ENCODE measurements around the gene GTF3C2. TPM values are rescaled to one million over a fixed set of nuclear protein-coding genes. Genes with fewer than 3 reads are reported as not detected.

Gene GTF3C2
- total and polyA plus RNA-seq, 9 of the 15 experiments (the other 6 are each of a cell fraction or from before 2014, with no cell fraction given), result 35.5 to 96.8 (median 53.0) TPM

GRCh38 chr2:27356382-27357181 is at the start of gene GTF3C2 (continued):
- TF ChIP-seq MAX (CRISPR knock-in tag; IDR thresholded peaks at IDR 0.05) (peak; percentile 91), ZNF592 (IDR thresholded peaks at IDR 0.05) (peak; percentile 77), POLR2H (tag; IDR thresholded peaks at IDR 0.05; ENCODE audit: low read depth) (0 out of 2 replicates have a peak, but pooled peaks have one; percentile 49), ZNF511 (CRISPR knock-in tag; IDR thresholded peaks at IDR 0.05) (peak; percentile 12), ZNF830 (CRISPR knock-in tag; IDR thresholded peaks at IDR 0.05) (peak; percentile 61; the same call in 1 of the 2 replicates), HNRNPLL (IDR thresholded peaks at IDR 0.05; ENCODE audit: low read depth, low read length, poor library complexity, severe bottlenecking) (peak; percentile 99), ZBTB43 (CRISPR knock-in tag; IDR thresholded peaks at IDR 0.05) (no peak), MXI1 (IDR thresholded peaks at IDR 0.05; ENCODE audit: low read depth, low read length) (peak; percentile 91), MAFF (IDR thresholded peaks at IDR 0.05; ENCODE audit: low read length) (no peak), ESRRA (IDR thresholded peaks at IDR 0.05; ENCODE audit: borderline replicate concordance, low read depth) (peak; percentile 34; the same call in 1 of the 2 replicates), ARID4B (CRISPR knock-in tag; IDR thresholded peaks at IDR 0.05) (peak; percentile 82), BMI1 (IDR thresholded peaks at IDR 0.05; ENCODE audit: low read length) (0 out of 2 replicates have a peak, but pooled peaks have one; percentile 38), EWSR1 (IDR thresholded peaks at IDR 0.05; ENCODE audit: borderline replicate concordance, low read depth, partially characterized antibody) (no peak), CBX5 (IDR thresholded peaks at IDR 0.05; ENCODE audit: borderline replicate concordance, low read depth) (no peak), CEBPB (tag; IDR thresholded peaks at IDR 0.05) (peak; percentile 86), ZNF668 (CRISPR knock-in tag; IDR thresholded peaks at IDR 0.05) (no peak)
